Liver (tissue), 9 donors: Measurements from ENCODE around the gene MASP1. TPM values are rescaled to one million over a fixed set of nuclear protein-coding genes. Genes with fewer than 3 reads are reported as not detected.

Experiments used
- DNase-seq: peaks from one replicate; pipeline ENCODE4 v3.0.0-alpha.2; 2017; ENCODE audit warnings: low spot score
- H3K27ac ChIP-seq, 2 donors: one replicate each; pipeline ENCODE4 v1.7.0; 2013; ENCODE audit warnings: inconsistent platforms in 2 of 2, low read length in 2 of 2, control low read depth in 1 of 2, low read depth in 1 of 2, mild to moderate bottlenecking in 1 of 2
- H3K27me3 ChIP-seq, 4 donors: one replicate each; pipeline versions ENCODE4 v1.6.1 to v1.7.0; 2013; ENCODE audit warnings: low read length in 3 of 4, inconsistent platforms in 1 of 4, mild to moderate bottlenecking in 1 of 4, moderate library complexity in 1 of 4; ENCODE audit not compliant: control insufficient read depth in 4 of 4, insufficient read depth in 4 of 4
- H3K36me3 ChIP-seq, 4 donors: one replicate each; pipeline versions ENCODE4 v1.6.1 to v1.7.0; 2013; ENCODE audit warnings: low read length in 3 of 4, mild to moderate bottlenecking in 3 of 4, low read depth in 1 of 4, moderate library complexity in 1 of 4; ENCODE audit not compliant: control insufficient read depth in 4 of 4, insufficient read depth in 3 of 4
- H3K4me1 ChIP-seq, 4 donors: one replicate each; pipeline versions ENCODE4 v1.6.1 to v1.7.0; 2013; ENCODE audit warnings: low read length in 3 of 4, mild to moderate bottlenecking in 3 of 4, moderate library complexity in 1 of 4; ENCODE audit not compliant: control insufficient read depth in 4 of 4, insufficient read depth in 4 of 4
- H3K4me3 ChIP-seq, 3 donors: one replicate each; pipeline versions ENCODE4 v1.6.1 to v1.7.0; 2013; ENCODE audit warnings: low read length in 3 of 3, control low read depth in 1 of 3, low read depth in 1 of 3, mild to moderate bottlenecking in 1 of 3
- H3K9ac ChIP-seq, 2 donors: one replicate each; pipeline ENCODE4 v1.7.0; 2013; ENCODE audit warnings: low read length in 2 of 2, mild to moderate bottlenecking in 2 of 2, moderate library complexity in 2 of 2, control low read depth in 1 of 2, low read depth in 1 of 2
- H3K9me3 ChIP-seq, 4 donors: one replicate each; pipeline versions ENCODE4 v1.6.1 to v1.7.0; 2013; ENCODE audit warnings: low read length in 3 of 4; ENCODE audit not compliant: control insufficient read depth in 4 of 4
- EGR1 ChIP-seq, 2 donors: IDR thresholded peaks; 2 replicates each; pipeline ENCODE4 v1.6.1; 2016 to 2018; ENCODE audit warnings: antibody characterized with exemption in 2 of 2, low read depth in 2 of 2
- FOXA1 ChIP-seq: IDR thresholded peaks from 2 replicates; pipeline ENCODE4 v1.6.1; 2016; ENCODE audit warnings: antibody characterized with exemption
- HNF4A ChIP-seq, 2 donors: conservative IDR thresholded peaks; 2 replicates each; pipeline ENCODE4 v1.6.1; 2016; ENCODE audit warnings: antibody characterized with exemption in 2 of 2, mild to moderate bottlenecking in 2 of 2
- NR2F2 ChIP-seq: IDR thresholded peaks from 2 replicates; pipeline ENCODE4 v1.6.1; 2016; ENCODE audit warnings: antibody characterized with exemption
- SP1 ChIP-seq: IDR thresholded peaks from 2 replicates; pipeline ENCODE4 v1.6.1; 2018; ENCODE audit warnings: antibody characterized with exemption, mild to moderate bottlenecking
- YY1 ChIP-seq: IDR thresholded peaks from 2 replicates; pipeline ENCODE4 v1.6.1; 2016; ENCODE audit warnings: antibody characterized with exemption, mild to moderate bottlenecking
- WGBS: extraction: QIAGEN DNeasy Blood & Tissue Kit; methylation state at CpG from one replicate; pipeline ENCODE4 v1.1.7; 2013; 5-methylcytosine and 5-hydroxymethylcytosine counted together
- polyA plus RNA-seq, 2 donors: library from polyadenylated mRNA; stranded (reverse) in 1 of 2; unstranded in 1 of 2; fragments of 200-250 nt in 1 of 2; fragments of >200 nt in 1 of 2; fragmentation: Nextera tagmentation in 1 of 2; extraction: Ambion mirVana in 1 of 2; gene quantifications; one replicate each; pipeline versions ENCODE4 v1.2.1 to v1.2.3, GENCODE V29; 2013 to 2015
- total RNA-seq, 2 donors: library from RNA; depleted of rRNA; stranded (reverse); fragments of >200 nt; gene quantifications; one replicate each; pipeline ENCODE4 v1.2.3, GENCODE V29; 2014
- TF ChIP-seq, protein P1 (sequence below): IDR thresholded peaks from 2 replicates; pipeline ENCODE4 v1.6.1; 2016; ENCODE audit warnings: antibody characterized with exemption
- TF ChIP-seq, protein P2 (sequence below): fragments of 150-350 bp; IDR thresholded peaks from 2 replicates; pipeline ENCODE4 v1.5.1; 2017; ENCODE audit warnings: improper control_type of control experiment, low read depth, low read length; ENCODE audit not compliant: missing input control
- TF ChIP-seq, protein P3 (sequence below): IDR thresholded peaks from 2 replicates; pipeline ENCODE4 v1.6.1; 2016; ENCODE audit warnings: antibody characterized with exemption, mild to moderate bottlenecking
- donor health status: healthy.
- donor health status: healthy.
- donor health status: healthy.
- donor health status: healthy.
- donor health status: healthy.

Gene MASP1
- total and polyA plus RNA-seq, 4 donors = 53.2 to 83.8 (median 73.8) TPM

DNA sequence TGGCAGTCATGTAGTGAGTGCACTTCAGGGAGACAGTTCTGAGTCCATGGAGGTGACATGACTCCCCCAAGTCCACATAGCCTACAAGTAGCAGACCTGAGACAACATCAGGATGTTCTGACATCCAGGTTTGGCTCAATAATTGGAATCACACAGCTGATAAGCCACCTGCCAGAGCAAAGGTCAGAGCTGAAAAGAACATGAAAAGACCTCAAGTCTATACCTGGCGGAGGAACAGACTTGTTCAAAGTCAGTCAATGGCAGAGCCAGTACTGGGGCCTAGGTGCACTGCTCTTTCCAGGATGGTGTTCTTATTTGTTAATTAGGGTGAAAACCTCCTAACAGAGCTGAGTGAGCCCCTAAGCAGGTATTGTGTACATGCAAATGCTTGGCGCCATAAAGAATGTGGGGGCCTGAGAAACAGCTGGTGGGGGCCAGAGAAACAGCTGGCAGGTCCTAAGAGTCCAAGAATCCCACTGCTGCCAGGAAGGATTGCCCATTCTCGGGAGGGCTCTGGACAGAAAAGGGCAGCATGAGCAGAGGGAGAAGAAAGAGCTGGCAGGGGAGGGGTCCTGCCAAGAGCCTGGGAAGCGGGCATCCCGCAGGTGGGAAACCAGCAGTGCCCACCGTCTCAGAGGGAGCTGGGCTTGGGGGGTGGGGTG lies 17.1 kb downstream of the MASP1 start:
- Histone ChIP-seq H3K27ac (peak overlapping the region in 1 of 2 donors; percentile 30), H3K36me3 (peaks cover 2 to 40% (median 20%) of the 10 kb centered on the region in 4 donors), H3K27me3 (no peaks in the 10 kb centered on the region), H3K4me1 (peaks cover 8 to 43% (median 26%) of the 10 kb centered on the region in 4 donors), H3K4me3 (no peak overlapping the region), H3K9me3 (peaks cover under 1 to 9% (median 3%) of the 10 kb centered on the region in 4 donors), H3K9ac (no peak overlapping the region)
- WGBS = 91% methylated on average over 6 of the region's 6 CpGs
- no peak for DNase-seq
- TF ChIP-seq HNF4A (conservative IDR thresholded peaks at IDR 0.05) (peak; percentile 27 to 59), SP1 (peak; percentile 12)
- TF ChIP-seq, protein P1, sequence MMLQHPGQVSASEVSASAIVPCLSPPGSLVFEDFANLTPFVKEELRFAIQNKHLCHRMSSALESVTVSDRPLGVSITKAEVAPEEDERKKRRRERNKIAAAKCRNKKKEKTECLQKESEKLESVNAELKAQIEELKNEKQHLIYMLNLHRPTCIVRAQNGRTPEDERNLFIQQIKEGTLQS = no peak

DNA sequence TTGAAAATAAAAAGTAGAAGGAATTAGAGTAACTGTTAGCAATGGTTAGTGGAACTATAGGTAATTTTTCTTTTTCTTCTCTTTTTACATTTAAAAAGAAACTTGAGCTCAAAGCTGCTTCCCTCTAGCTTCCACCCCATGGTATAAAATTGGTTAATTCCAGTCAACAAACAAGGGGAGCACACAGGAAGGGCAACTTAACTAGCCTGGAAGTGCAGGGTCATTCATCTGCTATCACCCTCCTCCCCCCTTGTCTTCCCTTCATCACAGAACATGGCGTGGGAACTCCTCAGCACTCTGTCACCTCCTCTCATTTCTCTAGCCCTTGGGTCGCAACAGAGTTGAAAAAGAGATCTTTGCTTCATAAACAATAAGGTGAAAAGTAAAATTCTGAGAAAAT lies 20.0 kb downstream of the MASP1 start:
- H3K4me1 ChIP-seq = peaks cover 7 to 33% (median 14%) of the 10 kb centered on the region in 4 donors
- peaks cover 2 to 46% (median 27%) of the 10 kb centered on the region in 4 donors for H3K36me3 ChIP-seq
- no peak overlapping the region for H3K27ac ChIP-seq
- H3K9me3 ChIP-seq = peaks cover 2 to 13% (median 5%) of the 10 kb centered on the region in 4 donors
- WGBS = 84% methylated on average over 2 of the region's 2 CpGs
- TF ChIP-seq NR2F2 (peak; percentile 67), EGR1 (IDR thresholded peaks at IDR 0.05; ENCODE audit: low read depth in 2 of 2) (no peak)
- DNase-seq = no peak
- H3K9ac ChIP-seq = no peak overlapping the region
- no peaks in the 10 kb centered on the region for H3K27me3 ChIP-seq
- H3K4me3 ChIP-seq = no peak overlapping the region

DNA sequence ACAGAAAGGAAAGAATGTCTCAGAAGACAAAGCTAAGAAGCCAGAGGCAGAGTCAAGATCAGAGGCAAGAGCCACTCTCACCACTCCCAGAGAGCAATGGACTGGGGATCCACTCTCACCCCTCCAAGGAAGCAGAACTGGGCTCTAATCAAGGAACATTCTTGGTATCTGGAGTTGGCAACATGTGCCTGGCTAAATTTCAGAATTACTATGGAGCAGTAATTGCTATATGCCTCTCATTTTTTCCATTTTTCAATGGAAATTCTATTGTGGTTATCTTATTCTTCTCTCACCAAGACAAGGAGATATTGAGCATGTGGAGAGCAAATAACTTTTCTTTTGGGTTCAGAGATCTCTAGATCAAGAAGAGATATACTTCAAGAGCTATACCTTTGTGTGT lies 22.1 kb downstream of the MASP1 start:
- Histone ChIP-seq H3K4me1 (peaks cover 6 to 26% (median 18%) of the 10 kb centered on the region in 4 donors), H3K27me3 (no peaks in the 10 kb centered on the region), H3K9ac (no peak overlapping the region), H3K9me3 (peaks cover 2 to 13% (median 5%) of the 10 kb centered on the region in 4 donors), H3K27ac (no peak overlapping the region), H3K36me3 (peaks cover 2 to 41% (median 28%) of the 10 kb centered on the region in 4 donors), H3K4me3 (no peak overlapping the region)
- DNase-seq = no peak
- TF ChIP-seq, protein P2, sequence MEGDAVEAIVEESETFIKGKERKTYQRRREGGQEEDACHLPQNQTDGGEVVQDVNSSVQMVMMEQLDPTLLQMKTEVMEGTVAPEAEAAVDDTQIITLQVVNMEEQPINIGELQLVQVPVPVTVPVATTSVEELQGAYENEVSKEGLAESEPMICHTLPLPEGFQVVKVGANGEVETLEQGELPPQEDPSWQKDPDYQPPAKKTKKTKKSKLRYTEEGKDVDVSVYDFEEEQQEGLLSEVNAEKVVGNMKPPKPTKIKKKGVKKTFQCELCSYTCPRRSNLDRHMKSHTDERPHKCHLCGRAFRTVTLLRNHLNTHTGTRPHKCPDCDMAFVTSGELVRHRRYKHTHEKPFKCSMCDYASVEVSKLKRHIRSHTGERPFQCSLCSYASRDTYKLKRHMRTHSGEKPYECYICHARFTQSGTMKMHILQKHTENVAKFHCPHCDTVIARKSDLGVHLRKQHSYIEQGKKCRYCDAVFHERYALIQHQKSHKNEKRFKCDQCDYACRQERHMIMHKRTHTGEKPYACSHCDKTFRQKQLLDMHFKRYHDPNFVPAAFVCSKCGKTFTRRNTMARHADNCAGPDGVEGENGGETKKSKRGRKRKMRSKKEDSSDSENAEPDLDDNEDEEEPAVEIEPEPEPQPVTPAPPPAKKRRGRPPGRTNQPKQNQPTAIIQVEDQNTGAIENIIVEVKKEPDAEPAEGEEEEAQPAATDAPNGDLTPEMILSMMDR = no peak
- TF ChIP-seq EGR1 (IDR thresholded peaks at IDR 0.05; ENCODE audit: low read depth in 2 of 2) (no peak), SP1 (no peak), YY1 (no peak), HNF4A (conservative IDR thresholded peaks at IDR 0.05) (no peak), FOXA1 (no peak), NR2F2 (no peak)
- TF ChIP-seq, protein P3, sequence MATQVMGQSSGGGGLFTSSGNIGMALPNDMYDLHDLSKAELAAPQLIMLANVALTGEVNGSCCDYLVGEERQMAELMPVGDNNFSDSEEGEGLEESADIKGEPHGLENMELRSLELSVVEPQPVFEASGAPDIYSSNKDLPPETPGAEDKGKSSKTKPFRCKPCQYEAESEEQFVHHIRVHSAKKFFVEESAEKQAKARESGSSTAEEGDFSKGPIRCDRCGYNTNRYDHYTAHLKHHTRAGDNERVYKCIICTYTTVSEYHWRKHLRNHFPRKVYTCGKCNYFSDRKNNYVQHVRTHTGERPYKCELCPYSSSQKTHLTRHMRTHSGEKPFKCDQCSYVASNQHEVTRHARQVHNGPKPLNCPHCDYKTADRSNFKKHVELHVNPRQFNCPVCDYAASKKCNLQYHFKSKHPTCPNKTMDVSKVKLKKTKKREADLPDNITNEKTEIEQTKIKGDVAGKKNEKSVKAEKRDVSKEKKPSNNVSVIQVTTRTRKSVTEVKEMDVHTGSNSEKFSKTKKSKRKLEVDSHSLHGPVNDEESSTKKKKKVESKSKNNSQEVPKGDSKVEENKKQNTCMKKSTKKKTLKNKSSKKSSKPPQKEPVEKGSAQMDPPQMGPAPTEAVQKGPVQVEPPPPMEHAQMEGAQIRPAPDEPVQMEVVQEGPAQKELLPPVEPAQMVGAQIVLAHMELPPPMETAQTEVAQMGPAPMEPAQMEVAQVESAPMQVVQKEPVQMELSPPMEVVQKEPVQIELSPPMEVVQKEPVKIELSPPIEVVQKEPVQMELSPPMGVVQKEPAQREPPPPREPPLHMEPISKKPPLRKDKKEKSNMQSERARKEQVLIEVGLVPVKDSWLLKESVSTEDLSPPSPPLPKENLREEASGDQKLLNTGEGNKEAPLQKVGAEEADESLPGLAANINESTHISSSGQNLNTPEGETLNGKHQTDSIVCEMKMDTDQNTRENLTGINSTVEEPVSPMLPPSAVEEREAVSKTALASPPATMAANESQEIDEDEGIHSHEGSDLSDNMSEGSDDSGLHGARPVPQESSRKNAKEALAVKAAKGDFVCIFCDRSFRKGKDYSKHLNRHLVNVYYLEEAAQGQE = no peak
